ENCODE data around the gene COMMD10.

Gene COMMD10

GRCh38 chr5:116142495-116142894 is 57.7 kb downstream of the COMMD10 start:
- TF ChIP-seq TAF1 (IDR thresholded peaks at IDR 0.05; ENCODE audit: borderline replicate concordance, insufficient read depth, low read length) (no peak), POLR2AphosphoS5 (IDR thresholded peaks at IDR 0.05; ENCODE audit: low read depth, low read length) (no peak), REST (IDR thresholded peaks at IDR 0.05; ENCODE audit: insufficient read depth in 1 of 2, low read depth in 2 of 2, low read length in 2 of 2) (no peak), FOXP2 (optimal IDR thresholded peaks at IDR 0.05; ENCODE audit: borderline replicate concordance, extremely low read depth, extremely low read length, insufficient read depth) (no peak)

GRCh38 chr5:116144103-116144502 is 59.3 kb downstream of the COMMD10 start:
- TF ChIP-seq REST (IDR thresholded peaks at IDR 0.05; ENCODE audit: insufficient read depth in 1 of 2, low read depth in 2 of 2, low read length in 2 of 2), result no peak
- no peak for TF ChIP-seq SIN3A (IDR thresholded peaks at IDR 0.05; ENCODE audit: borderline replicate concordance, insufficient read depth, low read length)
- TF ChIP-seq POLR2AphosphoS5 (IDR thresholded peaks at IDR 0.05; ENCODE audit: low read depth, low read length), result no peak
- no peak for TF ChIP-seq FOXP2 (optimal IDR thresholded peaks at IDR 0.05; ENCODE audit: borderline replicate concordance, extremely low read depth, extremely low read length, insufficient read depth)
- TF ChIP-seq TAF1 (IDR thresholded peaks at IDR 0.05; ENCODE audit: borderline replicate concordance, insufficient read depth, low read length), result no peak

GRCh38 chr5:116144991-116145390 is 60.2 kb downstream of the COMMD10 start:
- TF ChIP-seq POLR2AphosphoS5 (IDR thresholded peaks at IDR 0.05; ENCODE audit: low read depth, low read length) (no peak), SIN3A (IDR thresholded peaks at IDR 0.05; ENCODE audit: borderline replicate concordance, insufficient read depth, low read length) (no peak), FOXP2 (optimal IDR thresholded peaks at IDR 0.05; ENCODE audit: borderline replicate concordance, extremely low read depth, extremely low read length, insufficient read depth) (no peak), REST (IDR thresholded peaks at IDR 0.05; ENCODE audit: insufficient read depth in 1 of 2, low read depth in 2 of 2, low read length in 2 of 2) (no peak), TAF1 (IDR thresholded peaks at IDR 0.05; ENCODE audit: borderline replicate concordance, insufficient read depth, low read length) (no peak)

GRCh38 chr5:116145416-116145815 is 60.6 kb downstream of the COMMD10 start:
- TF ChIP-seq TAF1 (IDR thresholded peaks at IDR 0.05; ENCODE audit: borderline replicate concordance, insufficient read depth, low read length) (no peak), SIN3A (IDR thresholded peaks at IDR 0.05; ENCODE audit: borderline replicate concordance, insufficient read depth, low read length) (no peak), REST (IDR thresholded peaks at IDR 0.05; ENCODE audit: insufficient read depth in 1 of 2, low read depth in 2 of 2, low read length in 2 of 2) (no peak), FOXP2 (optimal IDR thresholded peaks at IDR 0.05; ENCODE audit: borderline replicate concordance, extremely low read depth, extremely low read length, insufficient read depth) (no peak), POLR2AphosphoS5 (IDR thresholded peaks at IDR 0.05; ENCODE audit: low read depth, low read length) (no peak)

- TF ChIP-seq SIN3A (IDR thresholded peaks at IDR 0.05; ENCODE audit: borderline replicate concordance, insufficient read depth, low read length), result no peak
- TF ChIP-seq REST (IDR thresholded peaks at IDR 0.05; ENCODE audit: insufficient read depth in 1 of 2, low read depth in 2 of 2, low read length in 2 of 2), result no peak
- no peak for TF ChIP-seq TAF1 (IDR thresholded peaks at IDR 0.05; ENCODE audit: borderline replicate concordance, insufficient read depth, low read length)
- no peak for TF ChIP-seq POLR2AphosphoS5 (IDR thresholded peaks at IDR 0.05; ENCODE audit: low read depth, low read length)
- no peak for TF ChIP-seq FOXP2 (optimal IDR thresholded peaks at IDR 0.05; ENCODE audit: borderline replicate concordance, extremely low read depth, extremely low read length, insufficient read depth)
Observed at GRCh38 chr5:116152169-116152568, 67.3 kb downstream of the COMMD10 start.
